Stimulated activated CD8-positive, alpha-beta memory T cell treated with anti-CD3 and anti-CD28 coated beads, Interleukin-4, amount 100 ng/mL, for 1 hour (primary cell): ENCODE results near the gene SEMG2.

ENCODE experiments used
- DNase-seq, 2 donors: peaks; one replicate each; pipeline ENCODE4 v3.0.0-alpha.2; 2020; ENCODE audit warnings: low read depth in 2 of 2, low spot score in 1 of 2

The SEMG2 gene

DNA sequence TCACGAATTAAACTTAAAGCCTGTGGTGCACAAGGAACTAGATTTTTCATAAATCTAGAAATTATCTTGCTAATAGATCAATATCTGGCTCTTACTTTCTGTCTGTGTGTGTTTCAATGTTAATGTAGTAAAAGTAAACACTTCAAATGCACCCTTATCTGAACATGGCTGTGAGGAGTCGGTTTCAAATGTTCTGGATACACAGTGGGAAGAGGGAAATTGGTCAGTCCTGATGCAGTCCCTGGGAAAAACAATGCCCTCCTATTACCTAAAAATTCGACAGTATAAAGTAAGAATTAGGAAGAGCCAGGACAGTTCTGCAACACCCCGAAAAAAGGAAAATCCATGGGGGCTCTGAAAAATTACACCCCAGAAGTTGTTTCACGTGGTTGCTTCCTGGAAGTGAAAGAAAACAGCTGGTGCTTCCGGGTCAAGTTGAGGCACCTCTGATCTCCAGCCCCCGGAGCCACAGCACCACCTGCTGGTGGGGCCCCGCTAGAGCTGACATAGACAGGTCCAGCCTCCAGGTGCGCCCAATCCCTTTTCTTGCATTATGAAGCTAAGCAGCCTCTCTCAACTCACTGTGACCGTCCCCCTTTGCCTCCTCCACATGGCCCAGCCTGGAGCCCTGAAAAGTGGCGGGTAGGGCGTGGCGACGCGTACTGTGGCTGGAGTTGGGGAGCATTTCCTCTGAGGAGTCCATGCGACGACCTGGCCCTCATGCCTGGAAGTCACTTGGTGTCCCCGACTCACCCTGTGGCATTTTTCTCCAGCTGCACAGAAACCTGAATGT lies 8.3 kb downstream of the SEMG2 start:
- no peak for DNase-seq

DNA sequence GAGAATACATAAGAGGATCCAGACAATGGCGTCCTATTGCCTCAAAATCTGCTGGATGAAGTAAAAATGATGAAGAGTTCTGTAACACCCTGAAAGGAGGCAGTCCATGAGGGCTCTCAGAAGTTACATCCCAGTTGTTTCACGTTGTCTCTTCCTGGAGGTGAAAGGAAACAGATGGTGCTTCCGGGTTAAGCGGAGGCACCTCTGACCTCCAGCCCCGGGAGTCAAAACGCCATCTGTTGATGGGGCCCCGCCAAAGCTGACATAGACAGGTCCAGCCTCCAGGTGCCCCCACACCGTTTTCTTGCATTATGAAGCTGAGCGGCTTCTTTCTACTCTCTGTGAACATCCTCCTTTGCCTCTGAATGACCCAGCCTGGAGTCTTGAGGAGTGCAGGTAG lies 9.5 kb downstream of the SEMG2 start:
- no peak for DNase-seq

DNA sequence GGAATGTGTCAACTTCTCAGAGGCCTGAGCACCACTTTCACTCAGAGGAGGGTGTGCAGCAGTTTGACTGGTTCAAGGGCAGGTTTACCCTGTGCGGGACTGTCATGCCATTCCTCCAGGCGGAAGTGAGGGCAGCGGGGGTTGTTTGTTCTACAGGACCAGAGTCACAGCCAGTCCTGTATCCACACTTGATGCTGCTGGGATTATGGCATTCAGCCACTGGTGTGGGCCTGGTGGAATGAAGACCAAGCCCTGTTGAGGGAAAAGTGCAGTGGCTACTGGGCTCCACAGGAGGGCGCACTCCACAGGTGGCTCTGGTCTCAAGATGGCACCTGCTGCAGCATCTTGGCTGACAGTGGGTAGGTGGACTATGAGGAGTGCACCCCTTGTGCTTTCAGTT lies 14.8 kb downstream of the SEMG2 start:
- DNase-seq = no peak

DNA sequence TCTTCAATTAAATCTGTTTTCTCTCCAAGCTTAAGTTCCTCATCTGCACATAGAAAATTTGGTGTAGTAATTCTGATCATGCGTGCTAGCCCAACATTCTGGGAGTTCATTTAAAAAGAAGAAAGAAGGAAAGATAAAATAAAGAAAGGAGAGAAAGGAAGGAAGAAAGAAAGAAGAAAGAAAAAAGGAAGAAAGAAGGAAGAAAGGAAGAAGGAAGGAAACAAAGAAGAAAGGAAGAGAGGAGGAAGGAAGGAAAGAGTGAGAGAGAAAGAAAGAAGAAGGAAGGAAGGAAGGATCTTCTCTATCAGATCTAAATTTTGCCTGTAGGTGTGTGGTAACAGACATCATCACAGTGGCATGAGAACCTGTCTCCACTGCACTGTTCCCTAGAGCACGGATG lies 17.0 kb downstream of the SEMG2 start:
- no peak for DNase-seq

DNA sequence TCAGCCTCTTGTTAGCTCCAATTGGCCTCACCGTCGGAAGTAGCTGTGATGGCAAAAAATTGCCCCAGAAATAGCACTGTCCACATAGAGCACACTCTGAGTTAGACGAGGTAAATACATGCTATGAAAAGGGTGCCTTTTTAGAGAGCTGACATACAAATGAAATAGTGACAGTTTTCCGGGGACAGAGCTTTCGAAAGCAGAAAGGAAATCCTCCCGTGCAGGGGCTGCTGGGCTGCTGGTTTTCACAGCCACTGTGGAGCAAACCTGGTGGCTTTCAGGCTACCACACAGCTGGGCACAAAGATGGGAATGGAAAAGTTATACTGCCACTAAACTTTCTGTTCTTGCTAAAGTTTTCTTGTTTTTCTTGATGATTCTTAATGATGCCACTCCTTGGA lies 24.9 kb downstream of the SEMG2 start:
- DNase-seq = no peak

- DNase-seq = no peak
These were observed 26.7 kb downstream of the SEMG2 start for GRCh38 chr20:45247865-45248264.

DNA sequence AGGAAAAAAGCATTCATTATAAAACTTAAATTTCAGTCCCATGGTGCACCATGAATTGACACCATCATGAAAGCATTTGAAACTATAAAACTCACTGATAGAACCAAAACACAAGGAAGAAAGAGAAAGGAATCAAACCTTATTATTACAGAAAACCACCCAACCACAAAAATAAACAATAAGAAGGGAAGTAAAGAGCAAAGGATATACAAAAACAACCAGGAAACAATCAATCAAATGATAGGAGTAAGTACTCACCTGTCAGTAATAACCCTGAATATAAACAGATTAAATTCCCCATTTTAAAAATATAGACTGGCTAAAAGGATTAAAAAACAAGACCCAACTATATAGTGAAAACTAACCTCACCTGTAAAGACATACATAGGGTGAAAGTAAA lies 27.4 kb downstream of the SEMG2 start:
- no peak for DNase-seq

DNA sequence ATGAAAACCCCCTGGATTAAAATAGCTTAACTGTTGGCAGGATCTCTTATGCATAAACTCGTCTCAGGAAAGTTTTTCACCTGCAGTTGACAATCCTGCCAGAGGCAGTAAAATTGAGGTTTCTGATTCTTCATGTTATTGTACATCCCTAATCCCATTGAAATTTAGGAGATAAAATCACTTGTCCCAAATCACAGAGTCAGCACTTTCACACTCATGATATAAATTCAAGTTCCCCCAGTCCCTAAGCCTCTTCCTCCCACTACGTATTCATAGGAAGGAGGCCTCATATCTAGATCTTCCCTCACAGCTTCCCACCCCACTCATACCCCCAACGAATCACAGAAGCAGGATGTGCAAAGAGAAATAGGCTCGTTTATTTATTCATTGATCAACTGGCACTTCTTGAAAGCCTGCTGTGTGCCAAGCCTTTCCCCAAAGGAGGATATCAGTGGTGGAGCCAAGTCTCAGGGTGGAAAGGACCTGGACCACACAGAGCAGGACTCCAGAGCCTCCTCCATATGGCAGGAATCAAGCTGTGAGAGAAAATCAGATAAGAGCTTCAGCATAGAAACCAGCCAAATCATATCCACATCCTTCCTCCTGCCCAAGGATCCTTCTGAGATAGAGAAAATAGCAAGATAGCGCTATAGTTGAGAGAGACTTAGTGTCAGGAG lies 30.8 kb downstream of the SEMG2 start:
- DNase-seq = no peak

- no peak for DNase-seq
These were observed 32.1 kb downstream of the SEMG2 start for GRCh38 chr20:45253261-45253660.

GRCh38 chr20:45254383-45255262 lies 33.5 kb downstream of the SEMG2 start, which contains the start of gene SLPI:
Gene SLPI, minus strand, starts transcription at chr20:45254564. Its CDS starts 21 bp downstream, at chr20:45254543.
- no peak for DNase-seq

DNA sequence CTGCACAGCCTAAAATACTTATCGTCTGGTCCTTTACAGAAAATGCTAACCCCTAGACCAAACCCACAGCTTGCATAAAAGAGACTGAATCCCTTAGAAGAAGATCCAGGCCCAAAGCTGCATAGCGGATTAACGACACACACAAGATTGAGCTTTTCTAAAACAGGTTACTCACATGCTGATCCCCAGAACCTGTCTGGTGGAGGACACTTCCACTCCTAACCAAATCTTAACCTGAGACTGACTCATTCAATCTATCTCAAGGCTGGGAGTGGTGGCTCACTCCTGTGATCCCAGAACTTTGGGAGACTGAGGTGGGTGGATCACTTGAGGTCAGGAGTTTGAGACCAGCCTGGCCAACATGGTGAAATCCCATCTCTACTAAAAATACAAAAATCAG lies 36.0 kb downstream of the SEMG2 start:
- DNase-seq = no peak

DNA sequence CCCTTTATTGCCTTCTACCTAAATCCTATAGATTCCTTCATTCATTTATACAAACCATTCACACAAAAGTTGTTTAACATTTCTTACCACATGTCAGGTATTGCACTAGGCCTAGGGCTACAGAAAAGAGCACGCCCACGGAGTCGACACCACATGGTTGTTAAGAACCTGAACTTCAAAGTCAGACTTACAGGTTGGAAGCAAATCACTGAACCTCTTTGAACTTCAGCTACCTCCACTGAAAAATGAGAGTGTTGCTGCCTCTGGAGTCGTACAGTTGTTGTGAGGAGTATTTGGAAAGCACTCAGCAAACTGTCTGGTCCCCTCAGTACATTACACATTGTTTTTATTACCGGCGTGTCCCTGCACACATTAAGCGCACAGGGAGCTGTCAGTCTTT lies 36.5 kb downstream of the SEMG2 start:
- no peak for DNase-seq

DNA sequence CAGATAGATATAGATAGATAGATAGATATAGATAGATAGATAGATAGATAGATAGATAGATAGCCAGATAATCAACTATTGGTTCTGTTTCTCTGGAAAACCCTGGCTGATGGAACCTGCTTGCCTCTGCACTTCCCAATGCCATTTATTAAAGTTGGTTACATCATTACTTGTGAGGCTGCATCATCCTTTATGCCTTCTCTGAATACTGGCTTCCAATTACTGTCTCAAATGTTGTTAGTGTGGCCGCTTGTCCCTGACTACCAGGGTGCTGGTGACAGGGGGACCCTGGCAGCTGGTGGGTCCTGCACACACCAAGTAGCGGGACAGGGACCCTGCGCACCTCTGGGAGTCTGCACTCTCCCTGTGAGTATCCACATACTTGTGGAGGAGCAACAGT lies 37.1 kb downstream of the SEMG2 start:
- DNase-seq = no peak

GRCh38 chr20:45258664-45259063 lies 37.5 kb downstream of the SEMG2 start:
- DNase-seq = no peak

DNA sequence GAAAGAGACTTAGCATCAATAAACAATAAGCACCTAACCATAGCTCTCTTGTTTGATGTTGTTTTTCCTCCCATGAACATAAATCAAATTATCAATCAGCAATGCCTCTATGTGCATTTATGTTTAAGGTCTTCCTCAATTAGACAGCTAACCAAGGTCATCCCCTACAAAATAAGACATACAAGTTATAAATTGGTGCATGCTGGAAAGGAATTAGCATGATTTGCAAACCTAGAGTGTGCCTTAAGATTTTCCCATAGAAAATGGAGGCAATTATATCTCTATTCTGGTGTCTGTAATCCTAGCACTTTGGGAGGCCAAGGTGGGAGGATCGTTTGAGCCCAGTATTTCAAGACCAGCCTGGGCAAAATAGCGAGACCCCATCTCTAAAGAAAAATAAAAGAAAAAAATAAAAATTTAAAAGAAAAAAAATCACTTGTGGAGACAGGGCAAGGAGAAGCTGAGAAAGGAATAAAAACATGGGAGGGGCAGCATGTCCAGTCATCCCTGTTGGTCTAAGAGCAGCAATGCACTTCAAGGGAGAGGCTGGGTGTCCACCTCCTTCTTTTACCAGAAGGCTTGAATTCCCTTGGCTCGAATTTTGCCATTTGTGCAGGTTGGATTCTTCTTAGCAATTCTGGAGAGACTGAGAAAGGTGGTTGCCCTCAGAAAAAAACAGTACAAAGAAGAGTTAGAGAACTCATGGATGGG lies 42.5 kb downstream of the SEMG2 start:
- DNase-seq = no peak

- no peak for DNase-seq
These were observed 45.8 kb downstream of the SEMG2 start for GRCh38 chr20:45266977-45267376.

DNA sequence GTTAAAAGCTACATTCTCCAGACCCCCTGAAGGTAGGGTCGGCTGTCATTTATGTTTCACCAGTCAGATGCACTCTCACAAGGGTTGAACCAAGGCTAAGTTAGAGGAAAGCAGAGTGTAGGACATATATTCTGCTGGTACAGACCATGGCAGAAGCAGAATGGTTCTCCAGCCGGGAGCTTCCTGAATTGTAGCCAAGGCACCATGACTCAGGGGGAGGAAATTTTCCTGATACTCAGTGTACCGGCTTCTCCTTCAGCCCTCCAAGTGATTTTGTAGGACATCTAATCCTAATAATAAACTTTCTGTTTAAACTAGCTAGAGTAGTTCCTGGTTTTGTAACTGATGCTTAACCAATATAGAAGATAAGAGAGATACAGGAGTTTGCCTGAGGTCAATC lies 47.4 kb downstream of the SEMG2 start:
- no peak for DNase-seq

- no peak for DNase-seq
These were observed 47.9 kb downstream of the SEMG2 start for GRCh38 chr20:45269056-45269455.

DNA sequence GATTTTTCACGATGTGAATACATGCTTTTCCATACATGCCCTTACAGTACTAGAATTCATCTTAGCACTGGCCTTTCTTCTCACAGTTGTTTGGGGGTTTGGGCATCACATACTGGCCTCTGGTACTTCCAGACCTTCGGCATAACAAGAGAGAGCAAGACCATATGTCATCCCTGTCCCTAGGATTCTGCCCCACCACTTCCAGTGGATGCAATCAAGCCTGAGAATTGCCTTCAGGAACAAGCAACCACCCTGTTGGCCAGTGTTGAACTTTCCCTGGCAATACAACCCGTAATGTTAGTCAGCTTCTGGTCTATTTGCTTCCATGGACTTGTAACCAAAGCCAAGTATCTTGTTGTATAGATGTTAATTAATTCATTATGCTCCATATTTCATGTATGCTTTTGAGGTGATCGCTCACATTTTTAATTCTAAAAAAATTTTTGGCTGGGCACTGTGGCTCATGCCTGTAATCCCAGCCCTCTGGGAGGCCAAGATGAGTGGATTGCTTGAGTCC lies 48.6 kb downstream of the SEMG2 start:
- DNase-seq = no peak
